ENCODE measurements around the gene GIGYF1.

Gene GIGYF1

GRCh38 chr7:100630066-100630465, 64.0 kb downstream of the GIGYF1 start:
- H3K27ac ChIP-seq (ENCODE audit: low read depth, low read length): no peak overlapping the region
- no peak overlapping the region for H3K4me3 ChIP-seq (ENCODE audit: low read depth in 1 of 2, low read length in 2 of 2)
- H3K4me1 ChIP-seq (ENCODE audit: insufficient read depth, low read length): peaks cover 12% of the 10 kb centered on the region
- peaks cover 6 to 49% of the 10 kb centered on the region in 2 donors for H3K27me3 ChIP-seq (ENCODE audit: control insufficient read depth in 1 of 2, insufficient read depth in 2 of 2, low read length in 2 of 2)
- no peaks in the 10 kb centered on the region for H3K9me3 ChIP-seq (ENCODE audit: low read length)
- H3K9ac ChIP-seq (ENCODE audit: low read length): no peak overlapping the region
- H3K36me3 ChIP-seq (ENCODE audit: insufficient read depth, low read length): no peaks in the 10 kb centered on the region

All from muscle layer of colon (tissue), 2 donors.